Hepatic stellate cell (primary cell): ENCODE data around the gene ZBTB32.
"Not testable (repeated sequence)": the region's sequence is repeated elsewhere in the genome, so short reads cannot be mapped to it uniquely, and the experiment has no call there.

ENCODE experiments used
- DNase-seq: peaks from one replicate; pipeline ENCODE4 v3.0.0; 2011; ENCODE audit warnings: low spot score

The ZBTB32 gene, protein sequence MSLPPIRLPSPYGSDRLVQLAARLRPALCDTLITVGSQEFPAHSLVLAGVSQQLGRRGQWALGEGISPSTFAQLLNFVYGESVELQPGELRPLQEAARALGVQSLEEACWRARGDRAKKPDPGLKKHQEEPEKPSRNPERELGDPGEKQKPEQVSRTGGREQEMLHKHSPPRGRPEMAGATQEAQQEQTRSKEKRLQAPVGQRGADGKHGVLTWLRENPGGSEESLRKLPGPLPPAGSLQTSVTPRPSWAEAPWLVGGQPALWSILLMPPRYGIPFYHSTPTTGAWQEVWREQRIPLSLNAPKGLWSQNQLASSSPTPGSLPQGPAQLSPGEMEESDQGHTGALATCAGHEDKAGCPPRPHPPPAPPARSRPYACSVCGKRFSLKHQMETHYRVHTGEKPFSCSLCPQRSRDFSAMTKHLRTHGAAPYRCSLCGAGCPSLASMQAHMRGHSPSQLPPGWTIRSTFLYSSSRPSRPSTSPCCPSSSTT

GRCh38 chr19:35704218-35704617 lies at the start of gene ZBTB32:
TSS of gene ZBTB32 (plus strand) at chr19:35704558. CDS start at chr19:35714627, 10,069 bp downstream.
- peak; percentile 83 for DNase-seq

DNA sequence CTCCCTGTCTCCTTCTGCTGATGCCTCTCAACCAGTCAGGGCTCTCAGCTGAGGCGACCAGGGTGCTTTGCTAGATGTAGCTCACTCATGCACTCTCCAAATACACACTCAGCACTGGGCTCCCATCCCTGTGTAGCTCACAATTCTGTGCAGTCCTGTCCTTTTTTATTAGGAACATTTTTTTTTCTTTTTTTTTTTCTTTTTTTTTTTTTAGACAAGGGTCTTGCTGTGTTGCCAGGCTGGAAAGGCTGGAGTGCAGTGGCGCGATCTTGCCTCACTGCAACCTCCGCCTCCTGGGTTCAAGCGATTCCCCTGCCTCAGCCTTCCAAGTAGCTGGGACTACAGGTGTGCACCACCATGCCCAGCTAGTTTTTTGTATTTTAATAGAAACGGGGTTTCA lies 49.5 kb upstream of the ZBTB32 start:
- not testable (repeated sequence) for DNase-seq

- no peak for DNase-seq
Observed at GRCh38 chr19:35655600-35655999, 48.8 kb upstream of the ZBTB32 start.

DNA sequence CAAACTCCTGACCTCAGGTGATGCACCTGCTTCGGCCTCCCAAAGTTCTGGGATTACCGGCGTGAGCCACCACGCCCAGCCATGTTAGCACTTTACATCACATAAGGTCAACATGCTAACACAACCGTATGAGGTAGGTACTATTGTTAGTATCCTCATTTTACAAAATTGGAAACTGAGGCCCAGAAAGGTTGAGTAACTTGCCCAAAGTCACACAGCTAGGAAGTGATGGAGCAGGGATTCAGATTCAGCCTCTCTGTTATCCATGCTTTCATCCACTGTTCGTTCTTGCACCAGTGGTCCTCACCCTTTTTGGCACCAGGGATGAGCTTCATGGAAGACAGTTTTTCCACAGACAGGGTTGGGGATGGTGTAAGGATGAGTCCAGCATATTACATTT lies 47.7 kb upstream of the ZBTB32 start:
- DNase-seq = no peak

DNA sequence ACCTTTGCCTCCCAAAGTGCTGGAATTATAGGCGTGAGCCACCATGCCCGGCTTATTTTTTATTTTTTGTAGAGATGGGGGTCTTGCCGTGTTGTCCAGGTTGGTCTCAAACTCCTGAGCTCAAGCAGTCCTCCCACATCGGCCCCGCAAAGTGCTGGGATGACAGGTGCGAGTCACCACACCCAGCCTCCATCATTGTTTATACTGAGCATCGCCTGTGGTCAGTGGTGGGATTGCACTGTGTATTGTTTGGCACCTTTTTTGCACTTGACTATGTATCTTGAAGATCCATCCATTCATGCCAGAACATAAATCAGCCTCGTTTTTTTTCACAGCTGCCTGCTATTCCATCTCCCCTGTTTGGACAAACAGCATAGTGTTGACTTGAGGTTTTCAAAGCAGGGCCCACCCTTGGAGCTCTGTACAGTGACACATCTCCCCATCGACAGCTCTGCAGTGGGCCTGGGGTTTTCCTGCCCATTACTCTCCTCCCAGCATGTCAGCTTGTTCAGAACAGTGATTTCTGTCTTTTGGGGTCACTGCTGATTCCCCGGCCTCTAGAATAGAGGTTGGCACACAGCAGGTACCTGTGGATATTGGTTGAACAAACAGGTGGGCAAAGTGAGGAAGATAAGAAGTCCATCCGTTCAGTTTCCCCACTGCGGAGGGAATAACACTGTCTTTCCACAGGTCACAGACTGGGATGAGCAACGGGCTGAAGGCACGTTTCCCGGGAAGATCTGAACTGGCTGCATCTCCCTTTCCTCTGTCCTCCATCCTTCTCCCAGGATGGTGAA lies 46.3 kb upstream of the ZBTB32 start:
- no peak for DNase-seq

- DNase-seq = no peak
Observed at GRCh38 chr19:35661995-35662340, 42.4 kb upstream of the ZBTB32 start.

GRCh38 chr19:35663981-35664380 lies 40.4 kb upstream of the ZBTB32 start:
- no peak for DNase-seq

DNA sequence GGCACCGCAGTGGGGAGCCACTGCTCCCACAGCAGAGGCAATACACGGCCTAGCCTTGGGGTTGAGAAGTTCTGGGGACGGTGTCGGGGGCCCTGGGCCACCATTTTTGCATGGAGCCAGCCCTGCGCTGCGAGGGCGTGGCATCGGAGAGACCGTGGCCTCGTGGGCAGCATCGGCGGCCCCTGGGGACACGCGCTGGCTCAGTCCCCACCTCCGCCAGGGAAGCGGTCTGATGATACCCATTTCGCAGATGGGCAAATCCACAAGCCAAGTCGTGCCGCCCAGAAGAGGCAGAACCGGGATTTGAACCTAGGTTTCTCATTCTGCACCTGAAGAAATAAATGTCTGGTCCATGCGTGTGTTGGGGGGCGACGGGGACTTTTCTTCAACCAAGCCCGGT lies 39.2 kb upstream of the ZBTB32 start:
- DNase-seq = no peak

GRCh38 chr19:35665604-35666003 lies 38.8 kb upstream of the ZBTB32 start:
- DNase-seq = no peak

- no peak for DNase-seq
Observed at GRCh38 chr19:35666251-35666913, 38.0 kb upstream of the ZBTB32 start, which contains the start of gene UPK1A. TSS of gene UPK1A (plus strand) at chr19:35666517. CDS start at chr19:35666813, 296 bp downstream.

- no peak for DNase-seq
Observed at GRCh38 chr19:35669566-35669965, 34.8 kb upstream of the ZBTB32 start.

DNA sequence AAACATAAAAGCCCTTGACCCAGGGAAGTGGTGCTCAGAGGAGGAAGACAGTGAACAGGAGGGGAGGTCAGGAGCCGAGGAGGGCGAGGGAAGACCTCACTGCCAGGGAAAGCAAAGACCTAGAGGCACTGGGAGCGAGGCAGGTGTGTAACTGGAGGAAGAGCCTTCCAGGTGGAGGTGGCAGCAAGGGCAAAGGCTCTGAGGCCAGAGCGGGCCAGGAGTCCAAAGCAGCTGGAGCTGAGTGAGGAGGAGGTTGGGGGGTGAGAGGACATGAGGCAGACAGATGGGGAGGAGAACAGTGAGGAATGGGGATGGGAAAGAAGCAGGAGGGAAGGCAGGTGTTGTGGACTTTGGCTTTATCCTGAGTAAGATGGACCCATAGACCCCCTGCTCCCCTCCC lies 34.4 kb upstream of the ZBTB32 start:
- DNase-seq = no peak

- no peak for DNase-seq
Observed at GRCh38 chr19:35670686-35671085, 33.7 kb upstream of the ZBTB32 start.

GRCh38 chr19:35671818-35672217 lies 32.5 kb upstream of the ZBTB32 start:
- peak; percentile 44 for DNase-seq

DNA sequence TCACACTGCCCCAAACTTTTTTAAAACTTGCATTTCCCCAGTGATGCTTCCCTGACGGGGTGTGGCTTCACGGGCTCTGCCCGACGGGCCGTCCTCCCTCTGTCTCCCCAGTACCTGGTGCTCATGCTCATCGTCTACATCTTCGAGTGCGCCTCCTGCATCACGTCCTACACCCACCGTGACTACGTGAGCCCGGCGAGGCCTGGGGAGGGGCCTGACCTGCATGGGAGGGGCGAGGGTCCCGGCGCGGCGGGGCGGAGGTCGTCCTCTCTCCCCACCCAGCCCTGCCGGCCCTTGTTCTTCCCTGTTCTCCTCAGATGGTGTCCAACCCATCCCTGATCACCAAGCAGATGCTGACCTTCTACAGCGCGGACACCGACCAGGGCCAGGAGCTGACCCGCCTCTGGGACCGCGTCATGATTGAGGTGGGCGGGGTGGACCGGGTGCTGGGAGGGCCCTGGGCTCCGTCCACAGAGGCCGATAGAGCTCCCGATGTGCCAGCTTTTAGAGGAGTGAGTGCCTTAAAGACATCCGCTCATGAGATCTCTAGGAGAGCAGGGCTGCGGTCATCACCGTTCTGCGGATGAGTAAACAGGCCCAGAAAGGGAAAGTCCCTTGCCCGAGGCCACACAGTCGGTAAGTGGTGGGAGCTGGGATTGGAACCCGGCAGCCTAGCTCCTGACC lies 31.1 kb upstream of the ZBTB32 start:
- DNase-seq = peak; percentile 92

- no peak for DNase-seq
Observed at GRCh38 chr19:35675589-35676140, 28.7 kb upstream of the ZBTB32 start.

- peak; percentile 65 for DNase-seq
Observed at GRCh38 chr19:35689836-35690235, 14.5 kb upstream of the ZBTB32 start.

GRCh38 chr19:35691106-35691505 lies 13.3 kb upstream of the ZBTB32 start:
- not testable (repeated sequence) for DNase-seq

DNA sequence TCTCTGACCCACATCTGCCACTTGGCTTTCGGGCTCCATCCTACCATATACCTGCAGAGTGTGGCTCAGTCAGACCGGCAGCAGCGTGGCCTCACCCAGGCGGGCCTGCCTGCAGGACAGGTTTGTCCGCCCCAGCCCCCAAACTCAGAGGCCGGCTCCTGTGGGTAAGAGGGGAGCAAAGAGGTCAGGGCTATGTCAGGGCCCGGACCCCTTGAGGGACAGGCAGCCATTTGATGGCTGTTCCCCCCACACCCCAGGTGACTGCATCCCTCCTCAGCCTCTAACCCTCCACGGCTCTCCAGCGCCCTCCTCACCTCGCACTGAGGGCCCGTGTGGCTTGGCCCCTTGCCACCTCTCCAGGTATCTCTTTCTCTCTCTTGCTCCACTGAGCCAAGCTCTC lies 12.3 kb upstream of the ZBTB32 start:
- no peak for DNase-seq

DNA sequence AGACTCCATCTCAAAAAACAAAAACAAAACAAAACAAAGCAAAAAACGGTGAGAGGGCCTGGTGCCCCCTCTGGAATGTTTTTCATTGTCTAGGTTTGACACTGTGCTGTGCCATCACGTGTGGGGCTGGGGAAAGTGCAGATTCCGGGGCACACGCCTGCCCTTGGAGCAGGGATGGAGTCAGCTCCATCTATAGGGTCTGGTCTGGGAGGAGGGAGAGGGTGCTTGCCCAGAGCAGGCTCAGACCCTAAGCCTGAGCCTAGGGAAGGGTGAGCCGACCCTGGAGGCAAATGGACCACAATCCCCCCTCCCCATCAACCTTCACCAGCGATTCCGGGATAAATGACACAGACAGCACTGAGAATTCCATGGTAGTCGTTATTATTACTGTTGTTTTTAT lies 10.9 kb upstream of the ZBTB32 start:
- DNase-seq = no peak

DNA sequence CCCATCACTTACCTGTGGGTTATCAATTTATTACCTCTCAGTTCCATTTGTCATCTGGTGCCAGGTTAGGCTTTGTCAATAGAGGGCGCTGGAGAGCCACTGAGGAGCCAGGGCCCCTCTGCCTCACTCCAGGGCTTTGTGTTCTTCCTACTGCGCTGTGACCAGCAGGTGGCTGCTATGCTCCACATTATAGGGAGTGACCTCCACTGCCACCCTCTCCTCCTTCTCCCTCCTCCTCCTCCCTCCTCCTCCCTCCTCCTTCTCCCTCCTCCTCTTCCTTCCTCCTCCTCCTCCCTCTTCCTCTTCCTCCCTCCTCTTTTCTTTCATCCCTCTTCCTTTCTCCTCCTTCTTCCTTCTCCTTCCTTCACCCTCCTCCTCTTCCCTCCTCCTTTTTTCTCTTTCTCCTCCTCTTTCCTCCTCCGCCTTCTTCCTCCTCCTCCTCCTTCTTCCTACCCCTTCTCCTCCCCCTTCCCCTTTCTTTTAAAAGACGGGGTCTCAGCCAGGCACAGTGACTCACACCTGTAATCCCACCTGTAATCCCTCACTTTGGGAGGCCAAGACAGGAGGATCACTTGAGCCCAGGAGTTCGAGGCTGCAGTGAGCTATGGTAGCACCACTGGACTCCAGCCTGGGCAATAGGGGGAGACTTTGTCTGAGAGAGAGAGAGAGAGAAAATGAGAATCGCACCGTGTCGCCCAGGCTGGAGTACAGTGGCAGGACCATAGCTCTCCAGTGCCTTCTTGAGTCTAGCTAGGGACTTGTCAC lies 10.3 kb upstream of the ZBTB32 start:
- DNase-seq = peak; percentile 83
